ENCODE results near the gene MOGAT1. TPM values are rescaled to one million over a fixed set of nuclear protein-coding genes. Genes with fewer than 3 reads are reported as not detected.

MOGAT1 gene
- total RNA-seq, 1 experiment from 2014 or later = 0.22 TPM

DNA sequence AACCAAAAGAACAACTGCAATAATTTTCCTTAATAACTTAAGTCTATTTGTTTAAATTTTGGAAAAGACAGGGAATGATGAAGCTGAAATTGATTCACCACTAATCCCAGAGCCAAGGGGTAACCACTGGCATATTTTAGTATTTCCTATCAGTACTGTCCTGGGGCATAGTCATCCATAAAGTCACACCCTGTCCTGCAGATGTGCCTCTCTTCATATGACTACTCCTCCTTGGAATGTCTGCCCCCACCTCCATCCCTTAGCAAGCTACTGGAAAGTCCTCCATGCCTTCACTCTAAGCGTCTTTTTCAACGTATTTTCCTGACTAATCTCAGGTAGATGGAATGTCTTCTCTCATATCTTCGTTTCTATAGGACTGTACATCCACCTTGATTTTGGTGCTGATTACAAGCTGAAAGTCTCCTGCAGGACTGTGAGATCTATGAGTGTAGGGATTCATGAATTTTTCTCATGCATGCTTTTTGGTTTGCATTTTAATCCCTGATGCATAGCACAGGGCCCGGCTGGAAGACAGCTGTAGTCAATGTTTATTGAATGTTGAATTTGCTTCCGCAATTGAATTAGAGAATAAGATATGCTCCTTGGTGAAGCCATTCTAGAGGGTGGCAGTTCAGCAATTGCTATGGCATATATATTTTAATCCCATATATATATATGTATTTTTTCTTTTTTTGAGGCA is 85.6 kb downstream of the MOGAT1 start:
- Histone ChIP-seq H4K20me1 (ENCODE audit: insufficient read depth) (no peaks in the 10 kb centered on the region), H3K36me3 (ENCODE audit: control insufficient read depth in 1 of 2, insufficient read depth in 2 of 2, low read length in 2 of 2) (no peaks in the 10 kb centered on the region), H3K9ac (ENCODE audit: low read length) (no peak overlapping the region), H3K4me1 (ENCODE audit: control insufficient read depth in 1 of 2, insufficient read depth in 2 of 2, low read length in 2 of 2) (peaks cover 9 to 16% of the 10 kb centered on the region in 2 experiments), H3K27ac (ENCODE audit: low read depth, low read length) (no peak overlapping the region), H3K27me3 (ENCODE audit: insufficient read depth, low read length) (no peaks in the 10 kb centered on the region), H3K4me3 (replicated peaks in 1 of 2; ENCODE audit: low read depth in 1 of 2, low read length in 2 of 2) (peak overlapping the region in 1 of 2 experiments; percentile 27; a peak in 1 of 4 replicates), H3K9me3 (ENCODE audit: control insufficient read depth in 1 of 2, insufficient read depth in 1 of 2, low read depth in 1 of 2, low read length in 2 of 2) (no peaks in the 10 kb centered on the region), H2AFZ (ENCODE audit: low read depth, low read length, poor library complexity, severe bottlenecking) (peak overlapping the region; percentile 100), H3K4me2 (ENCODE audit: low read length) (peak overlapping the region; percentile 71), H3K9me2 (ENCODE audit: insufficient read depth) (no peaks in the 10 kb centered on the region), H3K79me2 (ENCODE audit: insufficient read depth, low read length) (no peaks in the 10 kb centered on the region)
- RAD21 ChIA-PET (ENCODE audit: low non-redundant PET in 1 of 2, low total read pairs in 2 of 2, uncharacterized antibody in 2 of 2, unreplicated experiment in 2 of 2) = no interaction called here
- intact Hi-C loops (cut with micrococcal nuclease) = no loop called here
- POLR2A ChIA-PET = no interaction called here
- peak; percentile 24 for DNase-seq (ENCODE audit: low read depth, low spot score)
- TF ChIP-seq ZNF274 (IDR thresholded peaks at IDR 0.05; ENCODE audit: low read depth, low read length) (no peak), JUND (IDR thresholded peaks at IDR 0.05) (peak; percentile 61), FOSL1 (IDR thresholded peaks at IDR 0.05; ENCODE audit: low read depth) (peak; percentile 61; the same call in 1 of the 2 replicates), CBX3 (IDR thresholded peaks at IDR 0.05; ENCODE audit: low read depth) (peak; percentile 32; the same call in 1 of the 2 replicates), EGR1 (IDR thresholded peaks at IDR 0.05; ENCODE audit: low read depth) (no peak)
- TF ChIP-seq, protein P1, sequence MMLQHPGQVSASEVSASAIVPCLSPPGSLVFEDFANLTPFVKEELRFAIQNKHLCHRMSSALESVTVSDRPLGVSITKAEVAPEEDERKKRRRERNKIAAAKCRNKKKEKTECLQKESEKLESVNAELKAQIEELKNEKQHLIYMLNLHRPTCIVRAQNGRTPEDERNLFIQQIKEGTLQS (IDR thresholded peaks at IDR 0.05) = 0 out of 2 replicates have a peak, but pooled peaks have one; percentile 20
- BruUV-seq (replicated peaks) = no TSS peak
- peak; percentile 95 for ATAC-seq
- CTCF ChIA-PET = no interaction called here

Other genes with a start within 250 kb of the MOGAT1 start
- 1.6 TPM for gene SGPP2, start 247.1 kb upstream of the MOGAT1 start, total RNA-seq (2021; ENCODE audit: unreplicated experiment)
- gene FARSB, start 15.6 kb upstream of the MOGAT1 start, total RNA-seq (2021; ENCODE audit: unreplicated experiment) = 50.7 TPM
- 142 TPM for gene ACSL3, start 189.4 kb downstream of the MOGAT1 start, total RNA-seq (2021; ENCODE audit: unreplicated experiment)

All from HCT116 (cell line).